CD14-positive monocyte (primary cell): ENCODE measurements around the gene PAPPA. TPM values are rescaled to one million over a fixed set of nuclear protein-coding genes. Genes with fewer than 3 reads are reported as not detected.

Experiments
- DNase-seq, 3 donors: peaks; one replicate each; pipeline ENCODE4 v3.0.0-alpha.2; 2011 to 2022
- H2AFZ ChIP-seq: 2 replicates; pipeline ENCODE4 v1.6.0; 2012; ENCODE audit warnings: mild to moderate bottlenecking, low read depth, low read length, inconsistent platforms; ENCODE audit not compliant: insufficient read depth, poor library complexity, severe bottlenecking
- H3K27ac ChIP-seq, 2 donors: 1 replicate in 1 of 2; 2 replicates in 1 of 2; pipeline ENCODE4 v1.5.1; 2012 to 2013; ENCODE audit warnings: low read length in 2 of 2, control low read depth in 1 of 2, inconsistent platforms in 1 of 2, low read depth in 1 of 2, mild to moderate bottlenecking in 1 of 2
- H3K27me3 ChIP-seq, 2 donors: one replicate each; pipeline versions ENCODE4 v1.6.0 to v1.6.1; 2011 to 2013; ENCODE audit warnings: low read length in 2 of 2; ENCODE audit not compliant: control insufficient read depth in 2 of 2, insufficient read depth in 2 of 2
- H3K36me3 ChIP-seq, 2 donors: replicated peaks in 1 of 2; 1 replicate in 1 of 2; 2 replicates in 1 of 2; pipeline versions ENCODE4 v1.5.1 to v1.6.1; 2012 to 2013; ENCODE audit warnings: low read length in 2 of 2, control low read depth in 1 of 2, inconsistent platforms in 1 of 2, mild to moderate bottlenecking in 1 of 2; ENCODE audit not compliant: insufficient read depth in 2 of 2, control insufficient read depth in 1 of 2
- H3K4me1 ChIP-seq, 2 donors: 1 replicate in 1 of 2; 2 replicates in 1 of 2; pipeline versions ENCODE4 v1.5.1 to v1.6.1; 2012 to 2013; ENCODE audit warnings: low read length in 2 of 2, control low read depth in 1 of 2, inconsistent platforms in 1 of 2, mild to moderate bottlenecking in 1 of 2, moderate library complexity in 1 of 2; ENCODE audit not compliant: insufficient read depth in 2 of 2, control insufficient read depth in 1 of 2
- H3K4me2 ChIP-seq: replicated peaks from 2 replicates; pipeline ENCODE3; 2012; ENCODE audit warnings: low read length, moderate library complexity, mild to moderate bottlenecking; ENCODE audit not compliant: poor library complexity, severe bottlenecking; ENCODE audit errors: extremely low read depth
- H3K4me3 ChIP-seq, 3 experiments: fragments of 200-600 bp in 1 of 3; sonication (generic) in 1 of 3; replicated peaks in 1 of 3; 1 replicate in 2 of 3; 2 replicates in 1 of 3; pipeline ENCODE4 v1.5.1; 2011 to 2013; ENCODE audit warnings: low read length in 3 of 3, mild to moderate bottlenecking in 3 of 3, control low read depth in 2 of 3, low read depth in 2 of 3, inconsistent platforms in 1 of 3, moderate library complexity in 1 of 3
- H3K79me2 ChIP-seq: 2 replicates; pipeline ENCODE4 v1.6.0; 2012; ENCODE audit warnings: mild to moderate bottlenecking, control low read depth, inconsistent platforms, low read length, moderate library complexity; ENCODE audit not compliant: insufficient read depth
- H3K9ac ChIP-seq: 2 replicates; pipeline ENCODE4 v1.6.0; 2017; ENCODE audit warnings: low read length, mild to moderate bottlenecking; ENCODE audit not compliant: insufficient read depth, poor library complexity, severe bottlenecking
- H3K9me3 ChIP-seq, 2 donors: replicated peaks in 1 of 2; 1 replicate in 1 of 2; 2 replicates in 1 of 2; pipeline versions ENCODE4 v1.5.1 to v1.6.1; 2012 to 2013; ENCODE audit warnings: low read length in 2 of 2, control low read depth in 1 of 2; ENCODE audit not compliant: control insufficient read depth in 1 of 2, insufficient read depth in 1 of 2
- H4K20me1 ChIP-seq: 2 replicates; pipeline ENCODE4 v1.6.0; 2012; ENCODE audit warnings: mild to moderate bottlenecking, low read length, control low read depth, moderate library complexity; ENCODE audit not compliant: insufficient read depth
- H3K27ac Mint-ChIP-seq, 7 donors: one replicate each; pipeline ENCODE4 v1.8.0; 2020; ENCODE audit warnings: mild to moderate bottlenecking in 7 of 7, mixed read lengths in 7 of 7, moderate library complexity in 6 of 7, inconsistent platforms in 2 of 7
- H3K27me3 Mint-ChIP-seq, 3 donors: one replicate each; pipeline ENCODE4 v1.8.0; 2021 to 2022; ENCODE audit warnings: low read depth in 3 of 3, mild to moderate bottlenecking in 3 of 3, mixed read lengths in 3 of 3, moderate library complexity in 3 of 3, inconsistent platforms in 1 of 3
- H3K36me3 Mint-ChIP-seq, 2 donors: one replicate each; pipeline ENCODE4 v1.8.0; 2020; ENCODE audit warnings: mixed read lengths in 2 of 2, inconsistent platforms in 1 of 2, mild to moderate bottlenecking in 1 of 2
- H3K4me1 Mint-ChIP-seq: one replicate; pipeline ENCODE4 v1.8.0; 2020; ENCODE audit warnings: mild to moderate bottlenecking, mixed read lengths
- H3K4me3 Mint-ChIP-seq, 2 donors: one replicate each; pipeline ENCODE4 v1.8.0; 2020; ENCODE audit warnings: mild to moderate bottlenecking in 2 of 2, mixed read lengths in 2 of 2, moderate library complexity in 1 of 2
- H3K9me3 Mint-ChIP-seq, 7 donors: one replicate each; pipeline ENCODE4 v1.8.0; 2020 to 2022; ENCODE audit warnings: mixed read lengths in 7 of 7, mild to moderate bottlenecking in 6 of 7, moderate library complexity in 6 of 7, inconsistent platforms in 2 of 7
- WGBS: methylation state at CpG from one replicate; pipeline ENCODE4 v1.1.5; 2013; ENCODE audit warnings: missing lambda C conversion rate; ENCODE audit not compliant: insufficient coverage; 5-methylcytosine and 5-hydroxymethylcytosine counted together
- intact Hi-C, 2 donors: fragments of 100-400 bp; cut with micrococcal nuclease; formaldehyde crosslinking; loops; one replicate each; pipeline versions ENCODE4 v1.15.0 to v1.15.1; 2023
- polyA plus RNA-seq, 3 donors: library from polyadenylated mRNA; depleted of rRNA in 1 of 3; unstranded in 2 of 3; stranded (reverse) in 1 of 3; fragments of 300-500 nt in 2 of 3; fragments of >200 nt in 1 of 3; fragmentation: Illumina TruSeq in 2 of 3; gene quantifications; 1 replicate in 2 of 3; 2 replicates in 1 of 3; pipeline ENCODE4 v1.2.3, GENCODE V29; 2012 to 2021
- TF ChIP-seq, protein P1 (sequence below): fragments of 200-600 bp; IDR thresholded peaks from one replicate; pipeline ENCODE4 v1.8.0; 2022; ENCODE audit warnings: antibody characterized with exemption, mild to moderate bottlenecking

The PAPPA gene
- polyA plus RNA-seq, 3 donors, result not detected

DNA sequence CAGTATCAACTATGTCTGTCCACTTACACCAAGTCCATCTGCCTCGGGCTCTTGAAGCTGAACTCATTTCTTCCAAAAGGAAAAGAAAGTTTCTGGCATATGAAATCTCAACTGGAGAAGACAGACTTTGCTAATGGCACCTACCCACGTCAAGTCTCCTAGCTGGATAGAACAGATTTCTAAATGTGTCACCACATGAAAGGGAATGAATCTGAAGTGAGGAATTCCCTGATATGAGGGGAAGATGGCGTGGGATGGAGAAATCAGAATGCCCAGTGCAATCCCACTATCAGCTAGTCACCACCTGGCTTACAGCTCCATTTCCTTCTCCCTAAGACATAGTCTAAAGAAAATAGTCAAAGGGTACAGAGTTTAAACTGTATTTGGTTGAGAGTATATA lies 144.7 kb downstream of the PAPPA start:
- Histone ChIP-seq H3K4me2 (no peak overlapping the region), H3K9ac (no peak overlapping the region), H3K79me2 (no peaks in the 10 kb centered on the region), H3K27me3 (no peaks in the 10 kb centered on the region), H3K27ac (no peak overlapping the region), H3K36me3 (no peaks in the 10 kb centered on the region), H2AFZ (no peak overlapping the region), H3K4me1 (no peaks in the 10 kb centered on the region), H3K4me3 (no peak overlapping the region), H4K20me1 (no peaks in the 10 kb centered on the region), H3K9me3 (no peaks in the 10 kb centered on the region)
- no peaks in the 10 kb centered on the region for H3K36me3 Mint-ChIP-seq
- intact Hi-C loops, result no loop called here
- no peak overlapping the region for H3K4me3 Mint-ChIP-seq
- no peaks in the 10 kb centered on the region for H3K4me1 Mint-ChIP-seq
- TF ChIP-seq, protein P1, sequence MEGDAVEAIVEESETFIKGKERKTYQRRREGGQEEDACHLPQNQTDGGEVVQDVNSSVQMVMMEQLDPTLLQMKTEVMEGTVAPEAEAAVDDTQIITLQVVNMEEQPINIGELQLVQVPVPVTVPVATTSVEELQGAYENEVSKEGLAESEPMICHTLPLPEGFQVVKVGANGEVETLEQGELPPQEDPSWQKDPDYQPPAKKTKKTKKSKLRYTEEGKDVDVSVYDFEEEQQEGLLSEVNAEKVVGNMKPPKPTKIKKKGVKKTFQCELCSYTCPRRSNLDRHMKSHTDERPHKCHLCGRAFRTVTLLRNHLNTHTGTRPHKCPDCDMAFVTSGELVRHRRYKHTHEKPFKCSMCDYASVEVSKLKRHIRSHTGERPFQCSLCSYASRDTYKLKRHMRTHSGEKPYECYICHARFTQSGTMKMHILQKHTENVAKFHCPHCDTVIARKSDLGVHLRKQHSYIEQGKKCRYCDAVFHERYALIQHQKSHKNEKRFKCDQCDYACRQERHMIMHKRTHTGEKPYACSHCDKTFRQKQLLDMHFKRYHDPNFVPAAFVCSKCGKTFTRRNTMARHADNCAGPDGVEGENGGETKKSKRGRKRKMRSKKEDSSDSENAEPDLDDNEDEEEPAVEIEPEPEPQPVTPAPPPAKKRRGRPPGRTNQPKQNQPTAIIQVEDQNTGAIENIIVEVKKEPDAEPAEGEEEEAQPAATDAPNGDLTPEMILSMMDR, result no peak
- no peak overlapping the region for H3K27ac Mint-ChIP-seq
- H3K27me3 Mint-ChIP-seq, result peaks cover 0 to 4% (median 2%) of the 10 kb centered on the region in 3 donors
- 88% methylated on average over 1 of the region's 3 CpGs for WGBS
- peaks cover 0 to 2% (median 0%) of the 10 kb centered on the region in 7 donors for H3K9me3 Mint-ChIP-seq
- DNase-seq, result no peak

DNA sequence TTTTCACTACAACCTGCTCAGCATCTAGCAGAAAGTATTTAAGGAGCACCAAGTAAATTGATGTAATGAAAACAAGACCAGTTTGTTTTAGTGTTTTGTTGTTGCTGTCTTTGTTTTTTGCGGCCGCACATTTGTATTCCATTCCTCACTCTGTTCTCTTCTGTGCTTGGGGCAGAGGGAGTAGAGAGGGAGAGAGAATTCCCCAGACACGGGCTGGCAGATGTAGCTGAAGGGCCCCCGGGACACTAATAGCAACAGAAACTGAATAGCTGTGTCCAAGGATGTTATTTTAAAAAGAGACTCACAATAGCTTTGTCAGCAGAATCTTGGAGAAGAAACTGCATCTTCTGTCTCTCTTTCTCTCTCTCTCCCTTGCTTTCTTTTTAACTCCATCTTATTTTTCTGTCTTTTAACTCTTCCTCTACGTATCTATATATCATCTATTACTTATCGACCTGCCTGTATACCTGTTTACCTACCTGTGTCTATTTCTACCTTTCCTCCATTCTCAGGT lies 145.3 kb downstream of the PAPPA start:
- no CpG with 5 or more reads among the region's 6 CpGs for WGBS
- Mint-ChIP-seq H3K4me3 (no peak overlapping the region), H3K27me3 (peaks cover 0 to 4% (median 2%) of the 10 kb centered on the region in 3 donors), H3K9me3 (peaks cover 0 to 1% (median 0%) of the 10 kb centered on the region in 7 donors), H3K4me1 (no peaks in the 10 kb centered on the region), H3K27ac (no peak overlapping the region), H3K36me3 (no peaks in the 10 kb centered on the region)
- no peaks in the 10 kb centered on the region for H3K79me2 ChIP-seq
- H2AFZ ChIP-seq, result no peak overlapping the region
- TF ChIP-seq, protein P1, result no peak
- intact Hi-C loops, result no loop called here
- H3K27ac ChIP-seq, result no peak overlapping the region
- H3K4me2 ChIP-seq, result no peak overlapping the region
- no peaks in the 10 kb centered on the region for H3K36me3 ChIP-seq
- no peaks in the 10 kb centered on the region for H3K9me3 ChIP-seq
- no peaks in the 10 kb centered on the region for H3K4me1 ChIP-seq
- H3K27me3 ChIP-seq, result no peaks in the 10 kb centered on the region
- H4K20me1 ChIP-seq, result no peaks in the 10 kb centered on the region
- DNase-seq, result no peak
- H3K9ac ChIP-seq, result no peak overlapping the region
- no peak overlapping the region for H3K4me3 ChIP-seq
